ENCODE data around the gene DBN1.

DBN1 gene

DNA sequence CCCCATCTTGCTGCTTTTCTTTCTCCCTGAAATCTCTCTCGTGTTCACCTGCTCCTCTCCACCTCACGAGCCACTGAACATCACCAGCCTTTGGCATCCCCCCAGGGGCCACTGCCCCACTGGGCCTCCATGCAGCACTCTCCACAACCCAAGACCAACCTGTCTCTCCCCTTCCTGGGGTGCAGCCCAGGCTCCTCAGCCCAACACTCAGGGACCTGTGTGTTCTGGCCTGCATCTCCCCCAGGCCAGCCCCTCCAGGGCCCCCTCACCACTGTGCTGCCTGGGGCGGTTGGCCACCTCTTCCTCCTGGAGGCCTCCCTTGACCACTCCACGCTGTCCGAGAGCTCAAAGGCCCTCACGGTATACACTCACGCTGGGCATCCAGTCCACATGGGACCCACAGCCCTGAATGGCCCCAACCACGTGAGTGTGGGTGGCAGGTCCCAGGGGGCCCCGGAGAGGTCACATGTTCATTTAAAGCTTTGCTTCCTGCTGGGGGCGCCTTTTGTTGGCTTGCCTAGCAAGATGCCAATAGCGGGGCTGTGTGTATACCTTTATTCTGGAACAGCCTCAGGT, 36.6 kb upstream of the DBN1 start:
- Histone ChIP-seq H3K4me1 (ENCODE audit: low read length) (peaks cover 31% of the 10 kb centered on the region), H3K4me3 (ENCODE audit: low read length) (peak overlapping the region; percentile 44), H3K9ac (ENCODE audit: low read length) (peak overlapping the region; percentile 45), H2AFZ (ENCODE audit: low read depth, low read length) (no peak overlapping the region), H3K27me3 (ENCODE audit: low read depth, low read length) (no peaks in the 10 kb centered on the region), H3K9me3 (ENCODE audit: insufficient read depth, low read length) (no peaks in the 10 kb centered on the region; the same call in 1 of the 2 replicates), H3K4me2 (ENCODE audit: low read length) (peak overlapping the region; percentile 56), H3K27ac (ENCODE audit: low read length) (peak overlapping the region; percentile 48; the same call in 1 of the 2 replicates), H4K20me1 (ENCODE audit: insufficient read depth, low read length) (no peaks in the 10 kb centered on the region), H3K36me3 (replicated peaks; ENCODE audit: low read depth, low read length) (peaks cover 28% of the 10 kb centered on the region), H3K79me2 (ENCODE audit: low read length) (peaks cover under 1% of the 10 kb centered on the region; the same call in 1 of the 2 replicates)
- no peak for TF ChIP-seq EZH2phosphoT487 (IDR thresholded peaks at IDR 0.05; ENCODE audit: low read depth)
- TF ChIP-seq, protein P1, sequence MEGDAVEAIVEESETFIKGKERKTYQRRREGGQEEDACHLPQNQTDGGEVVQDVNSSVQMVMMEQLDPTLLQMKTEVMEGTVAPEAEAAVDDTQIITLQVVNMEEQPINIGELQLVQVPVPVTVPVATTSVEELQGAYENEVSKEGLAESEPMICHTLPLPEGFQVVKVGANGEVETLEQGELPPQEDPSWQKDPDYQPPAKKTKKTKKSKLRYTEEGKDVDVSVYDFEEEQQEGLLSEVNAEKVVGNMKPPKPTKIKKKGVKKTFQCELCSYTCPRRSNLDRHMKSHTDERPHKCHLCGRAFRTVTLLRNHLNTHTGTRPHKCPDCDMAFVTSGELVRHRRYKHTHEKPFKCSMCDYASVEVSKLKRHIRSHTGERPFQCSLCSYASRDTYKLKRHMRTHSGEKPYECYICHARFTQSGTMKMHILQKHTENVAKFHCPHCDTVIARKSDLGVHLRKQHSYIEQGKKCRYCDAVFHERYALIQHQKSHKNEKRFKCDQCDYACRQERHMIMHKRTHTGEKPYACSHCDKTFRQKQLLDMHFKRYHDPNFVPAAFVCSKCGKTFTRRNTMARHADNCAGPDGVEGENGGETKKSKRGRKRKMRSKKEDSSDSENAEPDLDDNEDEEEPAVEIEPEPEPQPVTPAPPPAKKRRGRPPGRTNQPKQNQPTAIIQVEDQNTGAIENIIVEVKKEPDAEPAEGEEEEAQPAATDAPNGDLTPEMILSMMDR (IDR thresholded peaks at IDR 0.05; ENCODE audit: low read depth, low read length) = no peak

DNA sequence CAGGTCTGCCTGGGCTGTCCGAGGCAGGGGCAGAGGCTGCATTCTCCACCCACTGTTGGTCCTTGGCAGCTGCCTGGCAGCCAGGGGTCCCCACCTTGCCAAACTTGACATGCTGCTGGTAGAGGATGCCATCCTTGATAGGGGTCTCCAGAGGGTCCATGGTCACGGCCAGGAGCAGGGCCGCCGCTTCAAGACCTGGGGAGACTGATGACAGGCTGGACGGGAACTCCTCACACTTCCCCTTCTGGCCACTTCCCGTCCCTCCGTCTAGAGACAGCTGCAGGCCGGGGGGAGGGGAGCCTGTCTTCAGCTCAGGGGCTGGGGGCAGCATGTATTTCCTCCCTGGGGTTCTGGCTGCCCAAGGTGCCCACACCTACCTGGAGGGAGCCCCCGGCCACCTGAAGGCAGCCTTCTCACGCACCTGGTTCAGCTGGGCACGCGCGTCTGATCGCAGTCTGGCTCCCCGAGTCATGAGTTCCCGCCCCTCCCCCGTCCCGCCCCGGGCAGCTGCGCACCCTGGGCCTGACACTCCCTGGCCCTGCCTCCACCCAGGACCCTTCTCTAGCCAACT, 36.0 kb upstream of the DBN1 start, which contains the start of gene DOK3:
Gene DOK3 (minus strand): TSS at position 446 of the 571 bp plus-strand sequence. CDS start 286 bp downstream, at position 160.
- Histone ChIP-seq H3K27ac (ENCODE audit: low read length) (peak within 1 kb of the TSS; percentile 48; the same call in 1 of the 2 replicates), H3K9ac (ENCODE audit: low read length) (peak within 1 kb of the TSS; percentile 45), H3K9me3 (ENCODE audit: insufficient read depth, low read length) (no peaks in the 10 kb centered on the region; the same call in 1 of the 2 replicates), H3K79me2 (ENCODE audit: low read length) (no peaks in the 10 kb centered on the region), H3K4me2 (ENCODE audit: low read length) (peak within 1 kb of the TSS; percentile 56), H3K36me3 (replicated peaks; ENCODE audit: low read depth, low read length) (peaks cover 23% of the 10 kb centered on the region), H2AFZ (ENCODE audit: low read depth, low read length) (peak within 1 kb of the TSS; percentile 12; the same call in 1 of the 2 replicates), H4K20me1 (ENCODE audit: insufficient read depth, low read length) (no peaks in the 10 kb centered on the region), H3K4me1 (ENCODE audit: low read length) (peaks cover 31% of the 10 kb centered on the region), H3K4me3 (ENCODE audit: low read length) (peak within 1 kb of the TSS; percentile 44), H3K27me3 (ENCODE audit: low read depth, low read length) (no peaks in the 10 kb centered on the region)
- no peak for TF ChIP-seq EZH2phosphoT487 (IDR thresholded peaks at IDR 0.05; ENCODE audit: low read depth)
- TF ChIP-seq, protein P1 (IDR thresholded peaks at IDR 0.05; ENCODE audit: low read depth, low read length) = no peak

DNA sequence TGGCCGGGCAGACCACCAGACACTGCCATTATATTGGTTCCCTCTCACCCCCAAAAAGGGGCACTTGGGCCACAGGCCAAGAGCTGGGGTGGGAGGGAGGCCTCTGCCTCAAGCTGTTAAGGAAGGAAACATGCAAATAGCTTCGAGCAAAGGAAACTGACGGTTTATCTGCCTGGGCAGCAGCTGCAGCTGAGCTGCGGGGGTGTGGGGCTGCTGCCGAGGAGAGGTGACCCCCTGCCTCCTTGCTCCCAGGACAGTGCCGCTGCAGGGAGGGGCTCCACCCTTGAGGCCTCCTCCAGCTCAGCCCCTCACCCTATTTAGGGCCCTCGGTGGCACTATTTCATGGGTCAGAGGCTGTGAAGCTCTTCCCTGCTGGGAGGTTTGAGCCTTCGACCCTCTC, 35.4 kb upstream of the DBN1 start:
- Histone ChIP-seq H3K27ac (ENCODE audit: low read length) (no peak overlapping the region), H3K4me1 (ENCODE audit: low read length) (peaks cover 31% of the 10 kb centered on the region), H3K27me3 (ENCODE audit: low read depth, low read length) (no peaks in the 10 kb centered on the region), H4K20me1 (ENCODE audit: insufficient read depth, low read length) (no peaks in the 10 kb centered on the region), H3K36me3 (replicated peaks; ENCODE audit: low read depth, low read length) (peaks cover 17% of the 10 kb centered on the region), H2AFZ (ENCODE audit: low read depth, low read length) (no peak overlapping the region), H3K79me2 (ENCODE audit: low read length) (no peaks in the 10 kb centered on the region), H3K4me3 (ENCODE audit: low read length) (peak overlapping the region; percentile 44), H3K9me3 (ENCODE audit: insufficient read depth, low read length) (no peaks in the 10 kb centered on the region; the same call in 1 of the 2 replicates), H3K9ac (ENCODE audit: low read length) (peak overlapping the region; percentile 45; the same call in 1 of the 2 replicates), H3K4me2 (ENCODE audit: low read length) (peak overlapping the region; percentile 56)
- TF ChIP-seq, protein P1 (IDR thresholded peaks at IDR 0.05; ENCODE audit: low read depth, low read length) = no peak
- TF ChIP-seq EZH2phosphoT487 (IDR thresholded peaks at IDR 0.05; ENCODE audit: low read depth) = no peak

DNA sequence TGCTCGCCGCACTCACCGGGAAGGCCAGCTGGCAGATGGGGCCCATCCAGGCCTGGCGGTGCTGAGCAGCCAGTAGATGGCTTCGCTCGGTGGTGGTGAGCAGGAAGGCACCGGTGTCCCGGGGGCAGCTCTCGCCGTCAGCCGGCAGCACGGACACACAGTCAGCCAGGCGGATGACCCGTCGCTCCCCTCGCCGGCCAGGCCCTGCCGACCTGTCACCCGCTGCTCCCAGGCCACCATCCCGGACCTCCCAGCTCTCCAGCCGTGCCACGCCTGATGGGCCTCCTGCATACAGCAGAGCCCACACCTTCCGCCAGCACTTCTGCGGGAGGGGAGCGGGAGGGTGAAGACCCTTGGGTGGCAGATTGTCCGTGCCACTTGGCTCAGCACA, 34.8 kb upstream of the DBN1 start:
- Histone ChIP-seq H3K4me1 (ENCODE audit: low read length) (peaks cover 31% of the 10 kb centered on the region), H3K4me3 (ENCODE audit: low read length) (no peak overlapping the region), H3K27ac (ENCODE audit: low read length) (no peak overlapping the region)

More for the DNA sequence above, 34.8 kb upstream of the DBN1 start:
- Histone ChIP-seq H3K4me2 (ENCODE audit: low read length) (no peak overlapping the region), H3K9ac (ENCODE audit: low read length) (no peak overlapping the region), H3K36me3 (replicated peaks; ENCODE audit: low read depth, low read length) (peaks cover 20% of the 10 kb centered on the region), H3K9me3 (ENCODE audit: insufficient read depth, low read length) (no peaks in the 10 kb centered on the region; the same call in 1 of the 2 replicates), H2AFZ (ENCODE audit: low read depth, low read length) (no peak overlapping the region), H3K27me3 (ENCODE audit: low read depth, low read length) (no peaks in the 10 kb centered on the region), H4K20me1 (ENCODE audit: insufficient read depth, low read length) (peaks cover 6% of the 10 kb centered on the region; the same call in 1 of the 2 replicates), H3K79me2 (ENCODE audit: low read length) (no peaks in the 10 kb centered on the region)
- no peak for TF ChIP-seq EZH2phosphoT487 (IDR thresholded peaks at IDR 0.05; ENCODE audit: low read depth)
- TF ChIP-seq, protein P1 (IDR thresholded peaks at IDR 0.05; ENCODE audit: low read depth, low read length) = no peak
